HG02571 (cell line): ENCODE measurements around the gene IFNLR1.

Experiments
- ATAC-seq: cut with Tn5 transposase; IDR thresholded peaks from one replicate; pipeline ENCODE4 v1.9.1; 2021; ENCODE audit warnings: mild to moderate bottlenecking, moderate library complexity; ENCODE audit not compliant: unreplicated experiment

Gene IFNLR1

DNA sequence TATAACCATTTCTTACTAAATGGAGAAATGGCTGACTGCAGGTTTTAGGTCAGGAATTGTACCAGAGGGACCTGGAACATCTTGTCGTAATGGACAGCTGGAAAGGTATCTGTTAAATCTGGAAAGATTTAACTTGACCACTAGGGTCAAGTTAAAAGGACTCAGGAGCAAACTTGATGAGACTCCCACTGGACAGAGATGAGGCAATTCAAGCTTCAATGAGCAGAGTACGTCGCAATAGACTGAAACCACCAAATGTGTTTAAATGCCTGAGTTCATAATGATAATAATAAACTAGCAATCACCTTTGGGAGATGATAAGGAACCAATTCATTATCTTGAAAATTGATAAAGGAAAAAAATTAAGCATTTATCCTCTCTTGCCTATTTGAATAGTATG, 8.7 kb downstream of the IFNLR1 start:
- no peak for ATAC-seq

DNA sequence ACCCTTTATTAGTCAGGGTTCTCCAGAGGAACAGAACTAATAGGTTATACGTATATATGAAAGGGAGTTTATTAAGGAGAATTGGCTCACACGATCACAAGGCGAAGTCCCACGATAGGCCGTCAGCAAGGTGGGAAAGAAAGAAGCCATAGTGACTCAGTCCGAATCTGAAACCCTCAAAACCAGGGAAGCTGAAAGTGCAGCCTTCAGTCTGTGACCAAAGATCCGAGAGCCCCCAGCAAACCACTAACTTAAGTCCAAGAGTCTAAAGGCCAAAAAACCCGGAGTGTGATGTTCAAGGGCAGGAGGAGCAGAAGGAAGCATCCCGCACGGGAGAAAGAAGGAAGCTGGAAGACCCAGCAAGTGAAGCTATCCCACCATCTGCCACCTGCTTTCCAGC, 9.9 kb downstream of the IFNLR1 start:
- ATAC-seq = no peak

DNA sequence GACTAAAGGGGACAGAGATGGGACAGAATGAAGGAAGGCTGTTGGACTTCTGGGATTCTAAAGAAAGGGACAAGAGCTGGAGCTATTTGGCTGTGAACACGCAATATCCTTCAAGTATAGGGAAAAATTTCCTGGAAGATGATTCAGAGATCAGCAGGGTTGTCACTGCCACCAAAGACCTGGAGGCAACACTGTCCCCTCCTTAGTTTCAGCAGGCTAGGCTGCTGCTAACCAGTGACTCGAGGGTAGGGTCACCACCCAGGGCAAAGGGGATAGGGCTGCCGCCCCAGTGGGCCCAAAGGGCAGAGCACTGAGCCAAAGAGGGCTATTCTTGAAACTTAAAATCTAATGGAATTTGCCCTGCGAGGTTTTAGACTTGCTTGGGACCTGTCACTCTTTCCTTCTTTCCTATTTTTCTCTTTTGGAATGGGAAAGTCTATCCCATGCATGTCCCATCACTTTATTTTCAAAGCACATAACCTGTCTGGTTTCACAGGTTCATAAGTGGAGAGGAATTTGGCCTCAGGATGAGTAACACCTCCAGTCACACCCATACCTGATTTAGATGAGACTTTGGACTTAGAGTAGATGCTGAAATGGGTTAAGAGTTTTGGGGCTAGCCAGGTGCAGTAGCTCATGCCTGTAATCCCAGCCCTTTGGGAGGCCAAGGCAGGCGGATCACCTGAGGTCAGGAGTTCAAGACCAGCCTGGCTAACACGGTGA, 11.9 kb downstream of the IFNLR1 start:
- no peak for ATAC-seq

DNA sequence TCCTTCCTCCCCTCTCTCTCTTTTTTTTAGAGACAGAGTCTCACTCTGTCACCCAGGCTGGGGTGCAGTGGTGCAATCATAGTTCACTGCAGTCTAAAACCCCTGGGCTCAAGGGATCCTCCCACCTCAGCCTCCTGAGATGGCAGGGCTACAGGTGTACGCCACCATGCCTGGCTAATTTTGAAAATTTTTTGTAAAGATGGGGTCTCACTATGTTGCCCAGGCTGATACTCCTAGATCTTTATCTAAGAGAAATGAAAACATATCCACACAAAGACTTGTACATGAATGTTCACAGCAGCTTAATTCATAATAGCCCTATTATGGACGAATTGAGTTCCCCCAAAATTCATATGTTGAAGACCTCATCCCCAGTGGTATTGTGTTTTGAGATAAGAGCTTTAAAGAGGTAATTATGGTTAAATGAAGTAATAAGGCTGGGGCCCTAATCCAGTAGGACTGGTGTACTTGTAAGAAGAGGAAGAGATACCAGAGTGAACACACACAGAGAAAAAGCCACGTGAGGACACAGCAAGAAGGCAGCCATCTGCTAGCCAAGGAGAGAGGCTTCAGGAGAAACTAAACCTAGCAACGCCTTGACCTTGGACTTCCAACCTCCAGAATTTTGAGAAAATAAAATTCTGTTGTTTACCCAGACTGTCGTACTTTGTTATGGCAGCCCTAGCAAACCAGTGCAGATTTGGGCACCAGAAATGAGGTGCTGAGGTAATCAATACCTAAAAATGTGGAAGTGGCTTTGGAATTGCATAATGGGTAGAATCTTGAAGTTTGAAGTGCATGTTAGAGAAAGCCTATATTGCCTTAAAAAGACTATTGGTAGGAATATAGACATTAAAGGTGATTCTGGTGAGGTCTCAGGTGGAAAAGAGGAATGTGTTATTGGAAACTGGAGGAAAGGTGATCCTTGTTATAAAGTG, 13.2 kb downstream of the IFNLR1 start:
- ATAC-seq = no peak

DNA sequence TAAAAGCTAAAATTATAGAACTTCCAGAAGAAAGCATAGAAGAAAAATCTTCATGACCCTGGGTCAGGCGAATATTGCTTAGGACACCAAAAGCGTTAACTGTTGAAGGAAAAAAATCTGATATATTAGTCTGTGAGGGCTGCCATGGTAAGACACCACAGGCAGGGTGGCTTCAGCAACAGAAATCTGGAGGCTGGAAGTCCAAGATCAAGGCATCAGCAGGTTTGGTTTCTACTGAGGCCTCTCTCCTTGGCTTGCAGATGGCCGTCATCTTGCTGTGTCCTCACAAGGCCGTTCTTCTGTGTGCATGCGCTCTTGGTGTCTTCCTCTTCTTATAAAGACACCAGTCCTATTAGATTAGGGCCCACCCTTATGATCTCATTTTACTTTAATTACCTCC, 14.5 kb downstream of the IFNLR1 start:
- no peak for ATAC-seq

DNA sequence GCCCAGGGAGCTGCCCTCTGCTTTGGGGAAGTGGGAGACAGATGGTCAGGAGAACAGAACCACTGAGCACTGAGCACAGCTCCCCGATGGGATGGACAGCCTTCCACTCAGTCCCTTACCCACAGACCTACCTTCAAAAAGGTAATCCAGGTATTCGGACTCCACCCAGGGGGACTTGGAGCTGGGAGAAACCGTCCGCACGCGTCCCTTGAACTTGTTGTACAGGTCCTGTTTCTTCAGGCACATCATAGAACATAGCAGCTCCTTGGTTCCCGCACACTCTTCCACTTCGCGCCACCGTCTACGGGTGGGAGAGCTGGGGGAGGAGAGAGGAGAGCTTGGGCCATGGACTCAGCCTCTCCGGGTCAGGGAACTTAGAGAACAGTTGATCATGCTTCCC, 17.8 kb downstream of the IFNLR1 start:
- no peak for ATAC-seq

DNA sequence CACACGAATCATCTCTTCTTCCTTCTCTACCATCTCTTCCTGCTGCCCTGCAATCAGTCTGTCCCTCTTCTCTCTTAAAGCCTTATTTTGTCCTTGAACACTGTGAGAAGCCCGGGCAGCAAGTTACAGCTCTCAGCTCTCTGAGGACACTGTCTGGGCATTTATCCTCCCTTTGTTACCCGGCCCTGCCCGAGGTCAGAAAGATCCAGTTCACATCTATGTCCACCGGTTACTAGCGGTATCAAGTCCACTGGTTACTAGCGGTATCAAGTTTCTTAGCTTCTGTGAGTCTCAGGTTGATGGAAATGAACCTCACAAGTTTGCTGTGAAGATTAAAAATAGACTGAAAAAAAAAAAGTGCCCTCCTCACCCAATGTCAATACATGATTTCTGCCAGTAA, 18.8 kb downstream of the IFNLR1 start:
- ATAC-seq = no peak

DNA sequence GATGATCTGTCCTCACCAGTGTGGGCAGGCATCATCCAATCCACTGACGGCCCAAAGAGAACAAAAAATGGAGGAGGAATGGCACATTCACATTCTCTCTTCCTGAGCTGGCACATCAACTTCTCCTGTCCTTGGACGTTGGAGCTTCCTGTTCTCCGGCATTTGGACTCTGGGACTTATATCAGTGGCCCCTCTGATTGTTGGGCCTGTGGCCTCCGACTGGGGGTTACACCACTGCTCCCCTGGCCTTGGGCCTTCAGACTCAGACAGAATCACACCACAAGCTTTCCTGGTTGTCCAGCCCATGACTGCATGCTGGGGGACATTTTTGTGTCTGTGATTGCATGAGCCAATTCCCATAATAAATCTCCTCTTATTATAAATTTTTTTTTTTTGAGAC, 20.1 kb downstream of the IFNLR1 start:
- ATAC-seq = no peak

DNA sequence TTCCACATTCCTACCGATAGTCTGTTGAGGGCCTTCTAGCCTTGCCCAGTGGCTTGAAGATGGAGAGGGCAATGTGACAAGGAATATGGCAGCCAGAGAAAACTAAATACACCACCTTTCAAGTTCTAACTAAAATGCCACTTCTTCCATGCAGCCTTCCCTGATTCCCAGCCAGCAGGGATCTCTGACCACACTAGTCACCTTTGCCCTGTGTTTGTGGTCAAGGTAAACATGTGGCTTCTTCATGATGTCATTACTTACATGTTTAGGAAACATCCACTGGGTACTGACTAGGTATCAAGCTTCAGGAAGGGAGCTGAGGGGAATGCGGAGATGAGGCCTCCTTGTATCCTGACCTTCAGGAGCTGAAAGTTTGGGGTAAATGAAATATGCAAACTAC, 21.6 kb downstream of the IFNLR1 start:
- ATAC-seq = no peak

DNA sequence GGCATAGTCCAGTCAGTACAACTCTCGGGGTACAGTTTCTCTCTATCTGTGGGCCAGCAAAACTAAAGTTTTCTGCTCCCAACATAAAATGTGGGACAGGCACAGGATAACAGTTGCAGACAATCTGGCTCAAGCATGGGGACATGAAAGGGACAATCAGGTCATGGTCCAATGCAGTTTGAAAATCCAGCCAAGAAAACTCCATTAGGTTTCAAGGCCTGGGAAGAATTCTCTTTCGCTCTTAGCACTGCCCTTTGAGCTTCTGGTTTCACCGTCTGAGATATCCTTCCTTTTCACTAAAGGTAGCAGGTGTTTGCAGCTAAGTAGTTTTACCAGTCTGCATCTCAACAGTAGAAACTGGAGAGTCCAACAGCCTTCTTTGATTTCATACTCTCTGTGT, 23.1 kb downstream of the IFNLR1 start:
- ATAC-seq = no peak

DNA sequence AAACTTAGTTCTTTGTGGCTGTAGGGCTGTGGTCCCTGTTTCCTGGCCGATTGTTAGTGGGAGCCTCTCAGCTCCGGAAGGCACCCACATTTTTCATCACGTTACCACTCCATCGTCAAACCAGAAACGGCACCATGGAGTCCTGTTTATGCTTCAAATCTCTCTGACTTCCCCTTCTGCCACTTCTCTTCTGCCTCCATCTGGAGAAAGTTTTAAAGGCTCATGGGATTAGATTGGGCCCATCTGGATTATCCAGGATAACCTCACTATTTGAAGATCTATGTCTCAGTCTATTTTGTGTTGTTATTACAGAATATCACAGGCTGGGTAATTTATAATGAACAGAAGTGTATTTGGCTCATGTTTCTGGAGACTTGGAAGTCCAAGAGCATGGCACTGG, 24.9 kb downstream of the IFNLR1 start:
- ATAC-seq = no peak

DNA sequence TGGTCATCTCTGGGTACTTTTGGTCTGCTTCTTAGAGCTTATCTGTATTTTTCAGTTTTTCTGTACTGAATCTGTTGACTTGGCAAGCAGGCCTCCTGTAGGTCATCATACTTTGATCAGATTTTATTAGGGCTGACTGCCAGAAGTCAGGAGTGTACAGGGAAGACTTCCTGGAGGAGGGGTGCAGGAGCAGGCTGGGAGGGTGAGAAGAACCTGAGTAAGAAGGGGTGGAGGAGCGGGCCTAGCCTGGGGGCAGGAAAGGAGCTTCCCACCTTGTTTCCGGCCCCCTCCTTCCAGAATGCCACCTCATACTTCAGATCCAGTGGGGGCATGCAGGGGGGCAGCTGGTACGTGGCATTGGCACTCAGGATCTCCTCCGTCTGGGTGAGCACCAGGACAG, 25.8 kb downstream of the IFNLR1 start:
- no peak for ATAC-seq

DNA sequence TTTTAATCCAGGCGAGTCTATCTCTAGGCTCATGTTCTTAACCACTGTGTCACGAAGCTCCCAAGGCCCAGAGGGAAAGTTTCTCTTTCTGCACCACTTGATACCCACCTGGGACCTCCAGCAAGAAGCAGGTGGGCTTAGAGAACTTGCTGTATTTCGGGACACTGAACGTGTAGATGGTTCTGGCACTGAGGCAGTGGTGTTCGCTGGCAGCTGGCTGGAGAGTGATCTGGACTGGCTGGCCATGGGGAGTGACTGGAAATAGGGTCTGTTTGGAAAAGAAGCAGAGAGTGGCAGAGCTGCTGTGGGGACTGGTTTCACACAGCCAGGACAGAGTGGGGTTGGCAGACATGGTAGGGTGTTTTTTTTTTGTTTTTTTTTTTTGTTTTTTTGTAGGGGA, 27.7 kb downstream of the IFNLR1 start:
- ATAC-seq = no peak

DNA sequence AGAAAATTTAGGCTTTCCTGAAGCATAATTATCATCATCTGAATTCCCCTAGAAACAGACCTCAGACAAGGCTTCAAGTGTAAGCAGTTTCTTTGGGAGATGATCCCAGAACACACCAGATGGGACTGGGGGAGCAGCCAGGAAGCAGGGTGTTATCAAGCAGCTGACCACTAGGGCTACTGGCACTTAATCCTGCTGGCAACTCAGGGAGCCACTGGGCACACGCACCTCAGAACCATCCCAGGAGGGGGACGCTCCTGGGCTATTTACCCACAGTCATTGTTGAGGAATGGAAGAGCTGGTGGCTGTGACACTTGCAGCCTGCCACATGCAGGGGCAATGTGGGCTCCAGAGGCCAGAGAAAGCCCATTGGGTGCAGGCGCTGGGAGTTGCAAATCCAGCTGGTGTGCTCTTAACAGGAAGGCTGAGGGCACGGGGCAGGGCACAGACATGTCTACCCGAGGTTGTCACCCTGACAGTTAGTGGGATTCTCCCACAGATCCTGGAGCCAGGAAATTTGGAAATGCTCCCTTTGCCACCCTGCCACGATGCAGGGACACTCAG, 29.1 kb downstream of the IFNLR1 start:
- no peak for ATAC-seq

DNA sequence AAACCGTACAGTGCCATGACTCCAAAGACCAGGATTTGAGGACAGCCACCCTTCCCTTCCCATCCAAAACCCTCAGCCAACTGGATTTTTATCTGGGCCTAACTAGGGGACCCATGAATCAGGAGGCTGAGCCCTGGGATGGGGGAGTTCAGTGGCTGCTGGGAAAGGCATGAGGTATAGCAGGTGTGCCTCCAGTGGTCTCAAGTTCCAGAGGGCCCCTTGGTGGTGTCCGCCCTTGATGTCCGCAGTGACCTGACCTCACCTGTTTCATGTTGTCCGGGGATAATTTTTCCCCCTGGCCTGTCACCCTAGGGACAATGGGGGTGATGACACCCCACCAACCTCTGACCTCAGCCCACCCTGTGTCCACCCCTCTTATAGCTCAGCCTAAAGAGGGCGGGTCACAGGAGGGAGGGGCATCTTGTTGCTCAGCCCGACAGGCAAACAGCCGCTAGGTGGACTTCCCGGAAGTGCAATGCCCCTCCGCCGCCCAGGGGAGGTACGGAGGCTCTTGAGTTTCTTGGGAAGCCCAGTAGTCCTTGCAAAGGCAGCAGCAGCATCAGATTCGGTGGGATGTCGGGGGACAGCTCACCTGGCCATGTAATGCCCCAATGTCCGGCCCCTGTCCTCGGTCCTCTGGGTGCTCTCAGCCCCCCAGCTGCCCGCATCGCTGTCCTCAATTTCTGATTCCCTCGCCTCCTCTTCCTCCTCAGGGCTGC, 30.4 kb downstream of the IFNLR1 start:
- ATAC-seq = no peak

DNA sequence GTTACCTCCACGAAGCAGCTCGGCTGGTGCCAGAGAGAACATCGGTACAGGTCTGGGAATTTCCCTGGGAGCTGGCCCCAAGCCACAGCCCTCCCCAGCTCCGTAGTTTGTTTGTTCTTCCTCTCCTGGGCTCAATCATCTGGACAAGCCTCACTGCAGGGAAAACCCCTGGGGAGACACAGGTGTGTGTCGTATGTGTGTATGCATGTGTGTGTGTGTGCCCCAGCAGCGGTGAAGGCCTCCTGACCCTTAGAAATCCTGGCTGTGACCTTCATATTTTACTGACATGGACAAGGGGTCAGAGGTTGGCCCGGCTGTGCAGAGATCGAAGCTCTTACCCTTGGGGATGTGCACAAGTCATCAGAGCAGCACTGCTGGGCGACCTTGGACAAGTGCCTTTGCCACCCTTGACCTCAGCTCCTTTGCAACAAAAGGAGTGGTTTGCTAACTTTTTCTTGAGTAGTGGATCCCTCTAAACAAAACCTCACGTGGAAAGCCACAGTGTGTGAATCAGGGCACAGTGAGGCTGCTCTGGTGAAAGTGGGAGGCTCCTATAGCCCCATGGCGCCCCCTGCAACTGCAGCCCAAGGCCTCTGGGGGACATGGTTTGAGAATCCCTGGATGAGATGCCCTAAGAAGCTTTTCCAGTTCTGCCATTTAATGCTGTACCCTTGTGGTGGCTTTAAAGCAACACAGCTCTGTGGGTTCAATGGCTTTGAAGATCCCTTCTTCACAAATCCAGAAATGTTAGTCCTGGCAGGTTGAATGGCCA, 31.9 kb downstream of the IFNLR1 start:
- ATAC-seq = no peak

DNA sequence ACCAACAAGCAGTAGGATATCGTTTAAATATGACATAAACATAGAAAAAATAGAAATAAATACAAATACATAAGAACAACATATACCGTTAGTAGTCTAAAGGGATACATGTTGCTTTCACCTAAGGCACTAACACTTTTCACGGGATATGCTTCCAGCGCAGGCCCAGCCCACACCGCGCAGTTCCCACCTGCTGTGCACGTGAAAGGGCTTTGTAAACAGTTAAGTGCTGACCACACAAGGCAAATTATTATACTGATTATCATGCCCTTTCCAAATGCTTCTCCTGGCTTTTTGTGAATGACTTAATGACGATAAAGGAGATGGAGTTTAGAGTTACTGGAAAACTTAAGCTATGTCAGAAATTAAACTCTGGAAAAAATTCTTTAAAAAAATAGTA, 32.9 kb downstream of the IFNLR1 start:
- ATAC-seq = no peak

DNA sequence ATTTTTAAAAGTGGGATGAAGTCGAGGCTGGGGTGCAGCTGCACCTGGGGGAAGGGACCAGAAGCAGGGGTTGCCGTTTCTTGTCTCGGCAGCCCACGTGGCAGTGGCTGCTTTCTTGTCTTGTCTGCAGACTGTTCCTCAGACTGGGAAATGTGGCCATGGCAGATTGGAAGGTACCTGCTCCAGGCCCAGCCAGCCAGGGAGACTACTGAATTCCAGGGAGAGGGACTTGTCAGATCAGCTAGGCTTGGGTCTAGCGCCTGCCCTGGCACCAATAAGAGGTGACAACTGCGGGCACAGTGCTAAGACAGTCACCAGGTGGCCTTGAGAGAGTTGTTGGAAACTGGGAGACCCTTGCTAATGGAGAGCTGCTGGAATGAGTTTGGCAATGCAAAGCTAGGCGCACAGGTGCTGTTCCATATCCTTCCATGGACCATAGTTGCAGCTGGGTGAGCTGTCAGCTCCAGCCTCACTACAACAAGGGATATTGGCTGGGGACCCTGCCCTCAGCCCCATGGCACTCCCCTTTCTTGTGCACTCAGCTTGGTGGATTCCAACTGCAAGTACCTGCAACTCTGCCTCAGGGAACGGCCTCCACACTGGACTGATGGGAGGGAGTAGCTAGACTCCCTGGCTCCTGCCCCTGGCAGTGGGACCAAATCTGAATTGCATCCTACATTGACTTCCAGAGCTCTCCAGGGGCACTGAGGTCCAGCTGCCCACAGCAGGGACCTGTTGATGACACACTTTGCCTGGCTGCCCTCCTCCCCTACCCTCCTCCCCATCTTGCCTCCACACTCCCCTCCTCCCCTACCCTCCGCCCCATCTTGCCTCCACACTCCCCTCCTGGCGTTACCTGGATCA, 34.2 kb downstream of the IFNLR1 start:
- no peak for ATAC-seq

DNA sequence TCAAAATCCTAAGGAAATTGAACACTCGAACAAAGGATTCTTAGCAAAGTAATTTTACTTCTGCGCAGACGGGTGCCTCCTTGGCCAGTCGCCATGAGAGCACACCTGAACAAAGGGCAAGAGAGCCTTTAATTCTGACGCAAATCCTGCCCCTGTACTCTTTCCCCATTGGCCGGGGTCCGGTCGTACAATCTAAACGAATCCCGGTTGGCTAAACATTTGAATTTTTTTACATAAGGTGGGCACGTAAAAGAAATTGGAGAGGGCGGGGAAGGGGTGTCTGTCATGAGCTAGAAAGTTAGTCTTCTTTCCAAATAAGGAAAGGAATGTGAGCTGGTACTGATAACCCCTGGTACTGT, 35.9 kb downstream of the IFNLR1 start:
- ATAC-seq = no peak
